H9 (cell line): ENCODE results near the gene MYO3A. TPM values are rescaled to one million over a fixed set of nuclear protein-coding genes. Genes with fewer than 3 reads are reported as not detected.

ENCODE experiments used
- DNase-seq: peaks from one replicate; pipeline ENCODE4 v3.0.0-alpha.2; 2017
- H2AFZ ChIP-seq: one replicate; pipeline ENCODE4 v1.6.1; 2013; ENCODE audit warnings: mild to moderate bottlenecking, low read length, control low read depth, moderate library complexity
- H2AK5ac ChIP-seq: 2 replicates; pipeline ENCODE4 v1.6.1; 2013; ENCODE audit warnings: low read length, control low read depth, mixed read lengths; ENCODE audit not compliant: insufficient read length
- H2BK120ac ChIP-seq: one replicate; pipeline ENCODE4 v1.6.1; 2013; ENCODE audit warnings: low read depth, mild to moderate bottlenecking, low read length, control low read depth, inconsistent platforms; ENCODE audit not compliant: poor library complexity, severe bottlenecking
- H2BK12ac ChIP-seq: 2 replicates; pipeline ENCODE4 v1.6.1; 2013; ENCODE audit warnings: low read length, control low read depth, mixed read lengths, low read depth; ENCODE audit not compliant: insufficient read length
- H2BK15ac ChIP-seq: 2 replicates; pipeline ENCODE4 v1.6.1; 2013; ENCODE audit warnings: low read depth, low read length, control low read depth
- H2BK20ac ChIP-seq: one replicate; pipeline ENCODE4 v1.6.1; 2013; ENCODE audit warnings: low read depth, mild to moderate bottlenecking, low read length, control low read depth, inconsistent platforms; ENCODE audit not compliant: poor library complexity, severe bottlenecking
- H2BK5ac ChIP-seq: 2 replicates; pipeline ENCODE4 v1.6.1; 2013; ENCODE audit warnings: low read length, control low read depth, mixed read lengths; ENCODE audit not compliant: insufficient read length
- H3K14ac ChIP-seq: 2 replicates; pipeline ENCODE4 v1.6.1; 2013; ENCODE audit warnings: low read length, control low read depth; ENCODE audit not compliant: insufficient read depth
- H3K18ac ChIP-seq: 2 replicates; pipeline ENCODE4 v1.6.1; 2013; ENCODE audit warnings: low read depth, mild to moderate bottlenecking, mixed read lengths, low read length, control low read depth; ENCODE audit not compliant: insufficient read length
- H3K23ac ChIP-seq: 2 replicates; pipeline ENCODE4 v1.6.1; 2013; ENCODE audit warnings: low read length, control low read depth, mixed read lengths, low read depth; ENCODE audit not compliant: insufficient read length
- H3K23me2 ChIP-seq: 2 replicates; pipeline ENCODE4 v1.6.1; 2013; ENCODE audit warnings: low read depth, mild to moderate bottlenecking, mixed read lengths, low read length, control low read depth; ENCODE audit not compliant: insufficient read length, poor library complexity, severe bottlenecking
- H3K27ac ChIP-seq: 2 replicates; pipeline ENCODE4 v1.5.1; 2013; ENCODE audit warnings: low read length, control low read depth, mixed read lengths, low read depth; ENCODE audit not compliant: insufficient read length
- H3K27me3 ChIP-seq: 2 replicates; pipeline ENCODE4 v1.6.1; 2013; ENCODE audit warnings: low read length, control low read depth, inconsistent platforms; ENCODE audit not compliant: insufficient read depth
- H3K4ac ChIP-seq: 2 replicates; pipeline ENCODE4 v1.6.1; 2013; ENCODE audit warnings: low read depth, mild to moderate bottlenecking, control low read depth, inconsistent platforms, low read length, moderate library complexity
- H3K4me1 ChIP-seq: 2 replicates; pipeline ENCODE4 v1.6.1; 2013; ENCODE audit warnings: low read length, control low read depth, inconsistent platforms; ENCODE audit not compliant: insufficient read depth
- H3K4me2 ChIP-seq: 2 replicates; pipeline ENCODE4 v1.6.1; 2013; ENCODE audit warnings: low read length, control low read depth, mixed read lengths; ENCODE audit not compliant: insufficient read length, insufficient read depth
- H3K56ac ChIP-seq: 2 replicates; pipeline ENCODE4 v1.6.1; 2013; ENCODE audit warnings: low read depth, mild to moderate bottlenecking, mixed read lengths, low read length, control low read depth; ENCODE audit not compliant: insufficient read length
- H3K79me1 ChIP-seq: 2 replicates; pipeline ENCODE4 v1.6.1; 2013; ENCODE audit warnings: low read depth, mild to moderate bottlenecking, moderate library complexity, low read length, control low read depth, inconsistent platforms; ENCODE audit not compliant: insufficient read depth, poor library complexity, severe bottlenecking
- H3K79me2 ChIP-seq: 2 replicates; pipeline ENCODE4 v1.6.1; 2013; ENCODE audit warnings: low read length, control low read depth, inconsistent platforms; ENCODE audit not compliant: insufficient read depth
- H3K9ac ChIP-seq: 2 replicates; pipeline ENCODE4 v1.6.1; 2013; ENCODE audit warnings: low read length, control low read depth, mixed read lengths; ENCODE audit not compliant: insufficient read length; ENCODE audit errors: extremely low read depth
- H3K9me3 ChIP-seq: one replicate; pipeline ENCODE4 v1.6.1; 2013; ENCODE audit warnings: low read depth, low read length, inconsistent platforms; ENCODE audit not compliant: control insufficient read depth
- H3T11ph ChIP-seq: one replicate; pipeline ENCODE4 v1.6.1; 2013; ENCODE audit warnings: mild to moderate bottlenecking, low read length, control low read depth, inconsistent platforms
- H4K20me1 ChIP-seq: one replicate; pipeline ENCODE4 v1.6.1; 2013; ENCODE audit not compliant: control insufficient read depth, insufficient read length, insufficient read depth
- H4K5ac ChIP-seq: 2 replicates; pipeline ENCODE4 v1.6.1; 2013; ENCODE audit warnings: low read depth, mild to moderate bottlenecking, mixed read lengths, low read length, control low read depth; ENCODE audit not compliant: insufficient read length
- H4K8ac ChIP-seq: replicated peaks from 2 replicates; pipeline ENCODE4 v1.6.1; 2013; ENCODE audit warnings: low read length, control low read depth, mixed read lengths, low read depth; ENCODE audit not compliant: insufficient read length
- H4K91ac ChIP-seq: 2 replicates; pipeline ENCODE4 v1.6.1; 2013; ENCODE audit warnings: low read depth, mild to moderate bottlenecking, moderate library complexity, mixed read lengths, low read length, control low read depth; ENCODE audit not compliant: insufficient read length
- H3K27ac Mint-ChIP-seq, 3 experiments: 2 replicates in 2 of 3; 3 replicates in 1 of 3; pipeline ENCODE4 v1.8.0; 2020 to 2021; ENCODE audit warnings: mixed read lengths in 3 of 3, mild to moderate bottlenecking in 1 of 3, moderate library complexity in 1 of 3
- H3K27me3 Mint-ChIP-seq: 2 replicates; pipeline ENCODE4 v1.8.0; 2021; ENCODE audit warnings: low read depth, mild to moderate bottlenecking, moderate library complexity, mixed read lengths
- H3K36me3 Mint-ChIP-seq, 3 experiments: 2 replicates in 2 of 3; 3 replicates in 1 of 3; pipeline ENCODE4 v1.8.0; 2020 to 2021; ENCODE audit warnings: low read depth in 3 of 3, mixed read lengths in 3 of 3; ENCODE audit not compliant: insufficient read depth in 1 of 3
- H3K4me1 Mint-ChIP-seq, 2 experiments: 2 replicates each; pipeline ENCODE4 v1.8.0; 2020; ENCODE audit warnings: mixed read lengths in 2 of 2
- H3K4me3 Mint-ChIP-seq, 2 experiments: 2 replicates in 1 of 2; 3 replicates in 1 of 2; pipeline ENCODE4 v1.8.0; 2020 to 2021; ENCODE audit warnings: mild to moderate bottlenecking in 2 of 2, mixed read lengths in 2 of 2, moderate library complexity in 1 of 2
- H3K9me3 Mint-ChIP-seq, 2 experiments: 2 replicates in 1 of 2; 3 replicates in 1 of 2; pipeline ENCODE4 v1.8.0; 2020; ENCODE audit warnings: mild to moderate bottlenecking in 2 of 2, mixed read lengths in 2 of 2, moderate library complexity in 1 of 2
- CTCF ChIP-seq: fragments of 200-600 bp; sonication (generic); conservative IDR thresholded peaks from 3 replicates; pipeline ENCODE4 v1.8.0; 2021; ENCODE audit warnings: antibody characterized with exemption, mild to moderate bottlenecking
- WGBS: extraction: QIAGEN DNeasy Blood & Tissue Kit; methylation state at CpG from one replicate; pipeline ENCODE4 v1.1.7; 2013; ENCODE audit warnings: missing lambda C conversion rate, low lambda C conversion rate, mixed read lengths; ENCODE audit not compliant: insufficient read length; ENCODE audit errors: extremely low coverage; 5-methylcytosine and 5-hydroxymethylcytosine counted together
- total RNA-seq: library from RNA; stranded (reverse); gene quantifications from 2 replicates; pipeline ENCODE4 v1.2.1, GENCODE V29; 2021

MYO3A gene
- total RNA-seq, 1 experiment from 2014 or later, result 4.3 TPM

- peaks cover 5 to 9% of the 10 kb centered on the region in 2 experiments; a peak in 4 of 5 replicates for H3K9me3 Mint-ChIP-seq
- peaks cover 13 to 16% of the 10 kb centered on the region in 2 experiments for H3K4me1 Mint-ChIP-seq
- Histone ChIP-seq H3K4me2 (no peak overlapping the region), H2BK15ac (no peak overlapping the region), H3K79me2 (no peaks in the 10 kb centered on the region), H4K8ac (no peak overlapping the region), H4K91ac (no peak overlapping the region), H3K56ac (no peak overlapping the region), H3K79me1 (no peaks in the 10 kb centered on the region), H3K9ac (no peak overlapping the region), H3K18ac (no peak overlapping the region), H3K4ac (no peak overlapping the region), H3K4me1 (no peaks in the 10 kb centered on the region), H2BK120ac (no peak overlapping the region), H3T11ph (no peak overlapping the region), H2AFZ (no peak overlapping the region), H3K23me2 (no peaks in the 10 kb centered on the region), H4K20me1 (no peaks in the 10 kb centered on the region), H3K23ac (no peak overlapping the region), H3K27ac (no peak overlapping the region), H2BK20ac (no peak overlapping the region), H2BK12ac (no peak overlapping the region), H3K14ac (no peak overlapping the region), H2BK5ac (no peak overlapping the region), H3K9me3 (no peaks in the 10 kb centered on the region), H3K27me3 (no peaks in the 10 kb centered on the region), H2AK5ac (no peak overlapping the region), H4K5ac (no peak overlapping the region)
- no peak overlapping the region; a peak in 2 of 7 replicates for H3K27ac Mint-ChIP-seq
- WGBS, result no CpG with 5 or more reads among the region's 3 CpGs
- DNase-seq, result no peak
- peaks cover 0 to 13% (median 11%) of the 10 kb centered on the region in 3 experiments; a peak in 4 of 7 replicates for H3K36me3 Mint-ChIP-seq
- no peak overlapping the region for H3K4me3 Mint-ChIP-seq
- no peak for TF ChIP-seq CTCF
- H3K27me3 Mint-ChIP-seq, result no peaks in the 10 kb centered on the region
These were observed 40.9 kb downstream of the MYO3A start for GRCh38 chr10:25974897-25975459.
